NCI-H446 (cell line): ENCODE results near the gene PLA2G4E.

Experiments
- DNase-seq, 2 experiments: peaks; one replicate each; lab custom pipeline; 2025; lab: John Stamatoyannopoulos, UW

The PLA2G4E gene

GRCh38 chr15:41955807-41956525 lies 64.9 kb downstream of the PLA2G4E start:
- DNase-seq = no peak

GRCh38 chr15:41955100-41955499 lies 65.7 kb downstream of the PLA2G4E start:
- DNase-seq = no peak

- DNase-seq = no peak
Measured at GRCh38 chr15:41954036-41954435, 66.8 kb downstream of the PLA2G4E start.

DNA sequence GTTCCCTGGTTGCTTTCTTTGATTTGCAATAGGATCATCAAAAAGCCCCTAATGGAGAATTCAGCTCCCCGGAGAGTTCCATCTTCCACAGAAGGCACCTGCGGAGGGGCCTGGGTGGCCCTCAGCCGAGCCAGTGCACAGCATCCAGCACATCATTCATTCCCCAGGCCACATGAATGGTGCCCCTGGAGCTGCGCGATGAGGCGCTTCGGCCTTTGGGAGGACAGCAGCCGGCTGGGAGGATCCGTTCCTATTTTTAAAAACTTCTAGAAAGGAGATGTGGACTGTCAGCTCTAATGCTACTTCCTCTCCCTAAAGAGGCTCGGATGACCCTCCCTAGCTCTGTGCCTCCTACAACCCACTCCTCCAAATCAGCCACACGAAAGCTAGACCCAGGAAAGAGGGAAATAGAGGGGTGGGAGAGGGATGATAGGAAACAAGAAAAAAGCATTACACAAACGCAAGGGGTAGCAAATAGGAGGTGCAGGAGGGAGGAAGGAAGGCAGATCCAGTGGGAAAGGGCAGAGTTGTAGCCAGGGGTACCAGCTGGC lies 68.8 kb downstream of the PLA2G4E start:
- no peak for DNase-seq

- DNase-seq = no peak
Measured at GRCh38 chr15:41951571-41951970, 69.3 kb downstream of the PLA2G4E start.

GRCh38 chr15:41950489-41950888 lies 70.4 kb downstream of the PLA2G4E start:
- no peak for DNase-seq

DNA sequence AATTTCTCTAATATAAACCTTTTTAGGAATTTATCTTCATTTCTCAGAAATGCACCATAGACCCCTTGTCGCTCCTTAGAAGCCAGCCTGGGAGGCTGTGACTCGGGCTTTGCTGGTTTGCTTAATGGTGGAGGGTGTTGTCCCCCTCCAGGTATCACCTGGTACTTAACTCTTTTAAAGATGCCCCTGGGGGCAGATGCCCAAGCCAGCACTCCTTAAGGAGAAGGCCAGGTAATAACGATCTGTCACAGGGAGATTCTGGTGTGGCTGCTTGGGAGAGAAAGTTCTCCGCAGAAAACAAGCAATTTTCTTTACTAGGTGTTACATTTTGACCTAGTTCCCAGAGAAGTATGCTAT lies 70.7 kb downstream of the PLA2G4E start:
- DNase-seq = no peak

DNA sequence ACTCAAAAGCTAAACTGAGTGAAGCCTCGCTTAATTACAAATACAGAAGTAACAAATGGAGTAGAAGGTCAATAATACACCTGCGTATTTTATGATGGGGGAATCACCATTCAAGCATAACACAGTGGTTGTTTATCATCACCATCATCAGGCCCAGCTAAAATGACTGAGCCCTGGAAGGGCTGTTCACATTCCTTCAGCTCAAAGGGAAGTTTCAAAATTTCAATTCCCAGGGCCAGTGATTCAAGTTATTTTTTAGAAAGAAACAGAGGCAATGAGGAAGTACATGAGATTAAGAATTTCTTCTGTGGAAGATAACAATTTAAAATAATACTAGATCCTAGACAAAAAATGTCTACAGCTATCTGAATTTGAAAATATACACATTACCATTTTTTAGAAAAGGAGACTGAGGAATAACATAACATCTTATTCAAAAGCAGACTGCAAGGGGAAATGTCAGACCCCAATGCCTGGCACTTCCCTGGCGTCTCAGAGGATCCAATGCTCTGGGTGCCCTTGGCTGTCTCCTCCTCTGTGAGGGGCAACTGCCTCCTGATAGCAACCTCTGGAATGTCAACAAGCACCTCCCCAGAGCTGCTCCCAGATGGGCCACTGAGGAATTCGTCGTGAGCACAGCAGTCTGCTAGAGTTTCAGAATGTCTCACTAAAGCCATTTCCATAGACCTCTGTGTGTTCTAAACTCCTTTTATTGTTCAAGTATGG lies 71.3 kb downstream of the PLA2G4E start:
- DNase-seq = no peak

DNA sequence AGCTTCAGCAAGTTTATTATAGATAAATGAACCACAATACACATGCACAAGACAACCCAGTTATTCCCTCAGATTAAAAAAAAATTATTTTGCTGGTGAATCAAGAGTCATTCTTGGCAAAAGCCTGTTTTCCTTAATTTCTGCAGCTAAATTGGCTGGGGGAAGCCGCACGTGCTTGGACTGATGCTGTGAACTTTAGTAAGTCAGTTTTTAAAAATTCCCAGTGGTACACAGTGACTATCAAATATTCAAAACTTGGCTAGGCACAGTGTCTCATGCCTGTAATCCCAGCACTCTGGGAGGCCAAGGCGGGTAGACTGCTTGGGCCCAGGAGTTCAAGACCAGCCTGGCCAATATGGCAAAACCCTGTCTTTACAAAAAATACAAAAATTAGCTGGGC lies 72.4 kb downstream of the PLA2G4E start:
- DNase-seq = no peak

- DNase-seq = no peak
Measured at GRCh38 chr15:41946970-41947369, 73.9 kb downstream of the PLA2G4E start.

DNA sequence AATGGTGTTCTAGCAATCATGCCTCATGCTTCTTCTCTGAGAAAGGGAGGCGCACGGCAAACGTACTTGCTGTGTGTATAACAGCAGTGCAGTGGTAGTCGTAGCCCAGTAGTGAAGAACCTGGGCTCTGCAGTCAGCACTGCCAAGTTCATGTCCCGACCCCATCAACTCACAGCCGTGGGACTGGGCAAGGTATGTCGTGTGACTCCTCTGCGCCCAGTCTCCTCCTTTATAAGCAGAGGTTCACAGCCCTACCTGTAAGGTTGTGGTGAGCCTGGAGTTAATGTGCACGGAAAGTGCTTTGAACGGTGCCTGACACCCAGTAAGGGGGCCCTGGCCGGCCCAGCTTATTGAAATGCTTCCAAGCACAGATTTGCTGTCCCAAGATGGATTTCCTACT lies 75.1 kb downstream of the PLA2G4E start:
- no peak for DNase-seq

DNA sequence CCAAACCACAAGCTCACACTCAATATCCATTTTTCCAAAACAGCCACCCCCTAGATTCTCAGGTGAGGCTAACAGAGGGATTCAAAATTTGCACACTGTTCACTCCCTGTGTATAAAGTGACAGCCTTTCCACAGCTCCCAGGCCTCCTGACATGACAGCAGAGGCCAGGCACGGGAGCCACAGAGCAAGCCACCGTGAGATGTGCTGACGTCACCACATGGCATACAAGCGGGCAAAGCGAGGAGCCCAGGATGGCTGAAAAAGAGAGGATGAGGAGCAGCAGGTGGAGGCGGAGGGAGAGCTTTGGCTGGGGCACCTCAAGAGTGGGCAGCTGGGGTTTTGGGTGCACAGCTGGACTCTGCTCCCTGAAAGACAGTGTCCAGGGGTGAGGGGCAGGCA lies 75.6 kb downstream of the PLA2G4E start:
- DNase-seq = no peak

- no peak for DNase-seq
Measured at GRCh38 chr15:41944313-41944940, 76.4 kb downstream of the PLA2G4E start.

DNA sequence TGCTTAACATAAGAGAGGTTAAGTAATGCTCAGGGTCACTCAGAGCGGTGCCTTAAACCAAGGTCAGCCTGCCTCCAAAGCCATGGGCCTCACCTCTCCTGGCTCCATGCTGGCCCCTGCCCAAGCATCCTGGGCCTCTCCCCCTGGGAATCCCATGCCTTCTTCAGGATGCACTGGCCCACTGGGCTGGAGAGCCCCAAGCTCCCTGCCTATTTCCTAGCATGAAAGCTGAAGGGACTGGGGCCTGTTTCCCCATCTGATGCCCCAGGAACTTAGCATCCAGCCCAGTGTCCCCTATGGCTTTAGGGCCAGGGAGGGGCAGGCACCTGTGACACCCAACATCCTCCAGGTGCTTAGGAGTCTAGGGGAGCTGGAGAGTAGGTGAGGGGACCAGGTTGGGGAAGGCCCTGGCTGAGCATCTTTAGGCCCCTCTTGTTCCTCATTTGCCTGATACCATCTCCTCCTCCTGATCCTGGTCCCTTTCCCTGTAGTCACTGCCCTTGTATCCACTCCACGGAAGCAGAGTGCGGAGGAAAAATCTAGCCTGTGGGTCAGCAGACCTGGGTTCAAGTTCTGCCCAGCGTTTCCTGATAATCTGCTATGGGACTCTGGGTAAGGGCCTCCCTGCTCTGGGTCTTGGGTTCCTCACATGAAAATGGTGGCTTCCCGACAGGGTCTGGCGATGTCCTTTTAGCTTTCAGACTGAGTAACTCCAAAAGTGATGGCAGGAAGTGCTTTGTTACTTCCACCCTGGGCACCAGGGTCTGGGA lies 77.1 kb downstream of the PLA2G4E start:
- no peak for DNase-seq

- DNase-seq = no peak
Measured at GRCh38 chr15:41942886-41943285, 78.0 kb downstream of the PLA2G4E start.

GRCh38 chr15:41941644-41942415 lies 79.0 kb downstream of the PLA2G4E start:
- no peak for DNase-seq

DNA sequence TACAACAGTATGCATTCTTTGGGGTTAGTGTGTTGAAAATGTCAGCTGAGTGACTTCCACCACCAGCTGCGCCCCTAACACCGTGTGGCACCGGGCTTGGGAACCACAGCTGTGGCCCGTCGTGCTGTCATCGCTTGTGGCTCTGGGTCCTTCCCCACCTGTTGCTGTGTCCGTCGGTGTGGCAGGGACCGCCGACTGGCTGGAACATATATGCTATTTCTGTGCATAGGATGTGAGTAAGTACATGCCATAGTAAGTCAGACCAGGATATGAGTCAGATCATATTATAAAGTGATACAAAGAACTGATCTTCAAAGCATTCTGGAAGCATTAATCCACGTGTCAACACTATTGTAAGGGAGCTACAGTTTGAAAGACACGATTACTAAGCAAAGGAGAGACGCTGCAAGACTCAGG lies 80.4 kb downstream of the PLA2G4E start:
- DNase-seq = no peak

DNA sequence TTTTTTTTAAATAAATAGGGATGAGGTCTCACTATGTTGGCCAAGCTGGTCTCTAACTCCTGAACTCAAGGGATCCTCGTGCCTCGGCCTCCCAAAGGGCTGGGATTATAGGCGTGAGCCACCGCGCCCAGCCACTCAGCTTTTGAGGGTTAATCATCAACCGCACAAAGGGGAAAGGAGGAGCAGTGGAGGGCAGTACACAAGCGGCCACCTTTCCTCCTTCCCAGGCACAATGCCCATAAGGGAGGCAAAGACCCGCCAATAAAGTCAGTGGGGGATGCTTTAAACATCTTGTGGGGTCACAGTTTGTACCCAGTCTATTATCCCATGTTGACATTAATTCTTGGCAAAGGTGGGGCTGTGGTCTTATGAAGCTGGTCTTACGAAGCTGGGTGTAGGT lies 80.9 kb downstream of the PLA2G4E start:
- no peak for DNase-seq

GRCh38 chr15:41937568-41937923 lies 83.3 kb downstream of the PLA2G4E start:
- no peak for DNase-seq

DNA sequence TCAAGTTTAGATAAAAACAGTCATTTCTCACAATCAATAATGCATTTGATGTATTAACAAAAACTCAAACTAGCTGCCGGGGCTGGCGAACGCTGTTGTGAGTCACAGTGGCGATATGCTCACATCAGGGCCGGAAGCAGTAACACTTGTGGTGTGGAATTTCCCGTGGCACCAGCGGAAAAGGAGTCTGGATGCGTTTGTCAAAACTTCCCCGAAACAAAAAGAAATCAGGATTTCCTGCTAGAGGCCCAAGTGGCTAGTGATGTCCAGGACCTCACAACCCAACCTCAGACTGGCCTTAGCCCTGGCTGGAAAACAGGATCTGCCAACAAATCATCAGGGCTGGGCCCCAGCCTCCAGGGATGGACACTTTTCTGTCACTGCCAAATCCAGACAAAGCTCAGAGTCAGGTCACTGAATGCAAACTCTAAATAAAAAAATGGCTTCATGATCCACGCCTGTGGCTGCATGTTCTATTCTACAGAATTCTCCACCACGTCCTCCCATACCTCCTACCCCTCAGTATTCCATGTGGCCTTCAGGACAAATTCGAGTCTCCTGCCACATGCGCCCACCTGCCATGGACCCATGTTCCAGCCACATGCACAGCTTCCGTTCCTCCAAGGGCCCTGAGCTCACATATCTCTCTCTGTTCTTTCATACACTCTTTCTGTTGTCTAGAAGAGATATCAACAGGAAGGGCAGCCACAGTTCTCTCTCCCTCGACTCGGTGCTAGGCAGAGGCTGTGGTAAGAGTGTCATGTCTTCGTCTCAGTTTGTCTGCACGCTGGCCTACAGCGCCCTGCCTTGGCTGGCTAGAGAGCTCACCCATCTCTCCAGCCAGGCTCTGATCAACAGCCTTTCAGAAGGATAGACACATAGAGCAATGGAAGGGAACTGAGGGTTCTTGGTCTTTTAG lies 83.9 kb downstream of the PLA2G4E start:
- DNase-seq = no peak
